GM21825 (cell line): ENCODE results near the gene TLCD4.

Experiments
- ATAC-seq: cut with Tn5 transposase; IDR thresholded peaks from one replicate; pipeline ENCODE4 v1.9.1; 2021; ENCODE audit warnings: mild to moderate bottlenecking, moderate library complexity; ENCODE audit not compliant: unreplicated experiment

The TLCD4 gene

GRCh38 chr1:95094923-95095322, 22.2 kb upstream of the TLCD4 start:
- ATAC-seq = no peak

GRCh38 chr1:95095833-95096217, 21.3 kb upstream of the TLCD4 start:
- peak; percentile 88 for ATAC-seq

- ATAC-seq = peak; percentile 16
These were observed 20.8 kb upstream of the TLCD4 start for GRCh38 chr1:95096218-95096841.

GRCh38 chr1:95097426-95097825, 19.7 kb upstream of the TLCD4 start:
- ATAC-seq = no peak

- no peak for ATAC-seq
These were observed 19.0 kb upstream of the TLCD4 start for GRCh38 chr1:95098196-95098595.

DNA sequence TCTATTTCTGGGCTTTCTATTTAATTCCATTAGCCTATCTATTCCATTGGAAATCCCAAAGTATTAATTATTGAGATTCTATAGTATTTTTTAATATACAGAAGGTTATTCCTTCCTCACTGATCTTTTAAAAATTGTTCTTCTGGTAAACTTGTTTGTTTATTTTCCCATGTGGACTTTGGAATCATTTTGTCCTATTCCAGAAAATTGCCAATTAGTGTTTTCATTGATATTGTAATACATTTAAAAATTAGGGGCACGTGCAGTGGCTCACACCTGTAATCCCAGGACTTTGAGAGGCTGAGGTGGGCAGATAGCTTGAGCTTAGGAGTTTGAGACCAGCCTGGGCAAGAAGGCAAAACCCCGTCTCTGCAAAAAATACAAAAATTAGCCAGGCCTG, 8.4 kb upstream of the TLCD4 start:
- no peak for ATAC-seq

GRCh38 chr1:95111014-95111413, 6.1 kb upstream of the TLCD4 start:
- no peak for ATAC-seq

DNA sequence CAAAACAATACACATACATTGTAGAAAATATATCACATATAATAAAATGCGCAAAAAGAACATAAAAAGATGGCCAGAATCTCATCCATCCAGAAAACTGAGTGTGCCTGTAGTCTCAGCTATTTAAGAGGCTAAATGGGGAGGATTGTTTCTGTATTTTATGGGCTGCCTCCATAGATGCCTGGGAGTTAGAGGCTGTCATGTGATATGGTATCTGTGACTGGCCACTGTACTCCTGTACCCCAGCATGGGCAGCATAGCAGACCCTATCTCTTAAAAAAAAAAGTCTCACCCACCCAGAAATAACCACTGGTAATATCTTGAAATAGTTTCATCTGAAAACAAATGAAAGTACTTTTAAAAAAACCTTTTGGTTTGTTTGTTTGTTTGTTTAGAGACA, 3.5 kb upstream of the TLCD4 start:
- no peak for ATAC-seq

DNA sequence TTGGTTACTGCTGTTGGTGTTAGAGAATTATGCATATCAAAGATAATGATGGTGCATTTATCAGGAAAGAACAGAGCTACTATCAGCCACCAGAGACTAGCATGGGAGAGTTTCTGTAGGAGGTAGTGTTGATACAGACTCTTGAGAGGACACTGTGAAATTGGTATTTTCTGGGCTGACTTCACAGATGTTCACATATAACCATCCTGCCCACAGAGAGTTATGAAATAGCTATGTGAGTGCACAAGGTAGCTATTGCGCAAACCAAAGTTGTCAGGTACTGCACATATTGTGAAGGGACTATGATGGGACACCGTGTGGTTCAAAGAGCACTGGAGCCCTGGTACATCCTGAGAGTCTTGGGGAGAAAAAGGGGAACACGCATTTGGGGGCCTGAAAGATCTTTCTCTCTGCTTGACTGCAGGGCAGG, 1.4 kb upstream of the TLCD4 start:
- ATAC-seq = no peak

GRCh38 chr1:95116580-95117206, 462 bp upstream of the TLCD4 start:
- peak; percentile 68 for ATAC-seq

DNA sequence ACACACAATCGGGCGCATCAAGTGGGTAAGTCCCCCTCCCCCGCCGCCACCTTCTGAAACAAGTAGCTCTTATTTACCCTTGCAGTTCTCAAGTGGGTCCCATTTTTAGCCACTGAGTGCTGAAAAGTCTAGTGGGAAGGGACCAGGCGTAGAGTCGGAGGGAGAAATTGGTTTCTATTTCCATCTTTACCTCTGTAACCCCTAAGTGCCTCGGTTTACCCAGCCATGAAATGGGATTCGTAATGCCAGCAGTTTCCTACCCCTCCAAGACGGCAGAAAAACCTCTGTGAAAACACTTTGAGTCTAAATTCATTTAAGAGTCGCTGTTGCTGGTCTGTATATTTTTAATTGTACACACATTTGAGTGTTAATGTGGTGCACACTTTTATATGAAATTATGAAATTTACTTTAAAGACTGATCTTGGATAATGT, 928 bp downstream of the TLCD4 start:
- no peak for ATAC-seq

DNA sequence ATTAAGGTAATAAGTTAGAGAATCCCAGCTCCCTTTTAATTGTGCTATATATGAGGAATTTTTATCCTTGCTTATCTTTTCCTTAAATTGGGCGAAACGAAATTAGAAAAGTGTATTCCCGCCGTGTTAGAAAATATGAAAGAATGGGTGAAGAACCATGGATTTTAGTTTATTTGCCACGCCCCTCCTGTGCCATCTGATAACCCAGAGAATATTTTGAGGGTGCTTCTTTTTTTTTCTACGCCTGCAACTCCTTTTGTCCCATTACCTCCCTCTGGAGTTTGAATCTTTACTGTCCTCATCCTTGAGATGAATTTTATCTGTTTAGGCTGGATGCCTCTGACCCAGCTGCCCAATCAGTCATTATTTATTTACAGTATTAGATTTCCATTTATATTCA, 1.6 kb downstream of the TLCD4 start:
- ATAC-seq = no peak

DNA sequence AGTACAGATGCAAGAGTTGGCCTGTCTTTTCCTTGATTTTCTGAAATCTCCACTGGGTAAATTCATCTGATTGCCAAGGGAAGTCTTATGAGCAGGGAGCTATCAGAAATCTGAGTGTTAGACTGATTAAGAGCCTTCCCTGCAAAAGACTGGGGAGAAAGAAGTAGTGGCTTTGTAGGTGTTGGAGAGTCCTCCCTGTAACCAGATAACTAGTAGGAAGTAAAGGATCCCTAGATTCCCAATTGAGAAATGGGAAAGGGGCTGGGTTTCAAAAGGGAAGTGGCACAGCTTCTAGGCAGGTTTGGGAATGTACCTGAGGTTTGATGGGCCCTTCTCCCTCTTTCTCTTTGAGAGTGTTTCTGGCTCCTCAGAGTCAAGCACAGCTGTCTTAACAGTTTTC, 2.1 kb downstream of the TLCD4 start:
- ATAC-seq = no peak

DNA sequence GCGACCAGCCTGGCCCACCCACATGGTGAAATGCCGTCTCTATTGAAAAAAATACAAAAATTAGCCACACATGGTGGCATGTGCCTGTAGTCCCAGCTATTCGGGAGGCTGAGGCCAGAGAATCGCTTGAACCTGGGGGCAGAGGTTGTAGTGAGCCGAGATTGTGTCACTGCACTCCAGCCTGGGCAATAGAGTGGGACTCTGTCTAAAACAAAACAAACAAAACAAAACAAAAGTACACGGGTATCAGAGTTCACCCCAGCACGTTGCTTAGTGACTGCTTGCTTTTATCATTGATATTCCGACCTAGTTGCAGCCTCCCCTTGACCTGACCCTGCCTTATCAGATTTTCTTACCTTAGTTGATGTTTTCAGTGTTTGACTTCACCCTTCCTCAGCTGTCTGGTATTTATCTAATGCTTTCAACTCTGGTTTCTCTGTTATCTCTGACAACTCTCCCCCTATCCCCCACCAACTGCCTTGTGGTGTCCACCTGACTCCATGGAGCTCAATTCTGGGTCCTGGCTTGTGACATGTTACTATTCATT, 5.1 kb downstream of the TLCD4 start:
- ATAC-seq = no peak

DNA sequence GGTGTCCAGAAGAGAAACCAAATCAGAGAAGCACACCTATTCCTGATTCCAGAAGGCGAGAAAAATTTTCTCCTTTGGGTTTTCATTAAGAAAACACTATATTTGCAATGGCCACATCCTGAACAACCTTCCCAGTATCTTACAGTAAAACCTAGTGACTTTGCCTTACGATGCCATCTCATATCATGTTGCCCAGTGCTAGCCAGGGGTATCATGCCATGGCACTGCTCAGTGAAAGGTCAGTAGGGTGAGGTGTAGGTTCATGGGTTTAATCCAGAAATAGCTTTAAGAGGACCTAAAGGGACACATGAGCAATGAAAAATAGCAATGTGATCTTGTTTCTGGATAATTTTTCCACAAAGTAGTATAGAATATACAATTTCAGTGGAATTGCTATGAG, 7.2 kb downstream of the TLCD4 start:
- ATAC-seq = no peak

DNA sequence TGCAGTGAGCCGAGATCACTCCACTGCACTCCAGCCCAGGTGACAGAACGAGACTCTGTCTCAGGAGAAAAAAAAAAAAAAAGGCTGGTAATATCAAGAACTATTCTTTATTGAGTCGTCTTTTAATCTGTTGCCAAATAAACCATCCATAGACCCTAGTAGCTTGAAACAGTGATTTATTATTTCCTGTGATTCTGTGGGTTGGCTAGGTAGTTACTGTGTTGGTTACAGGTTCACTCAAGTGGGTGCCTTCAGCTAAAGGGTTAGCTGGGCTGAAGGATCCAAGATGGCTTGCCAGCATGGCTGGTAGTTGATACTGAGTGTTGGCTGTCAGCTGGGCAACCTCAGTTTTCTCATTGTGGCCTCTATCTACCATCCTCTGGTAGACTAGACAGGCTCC, 9.2 kb downstream of the TLCD4 start:
- no peak for ATAC-seq

GRCh38 chr1:95126846-95127245, 9.7 kb downstream of the TLCD4 start:
- no peak for ATAC-seq

- no peak for ATAC-seq
These were observed 10.2 kb downstream of the TLCD4 start for GRCh38 chr1:95127380-95127779.

GRCh38 chr1:95132762-95133161, 15.6 kb downstream of the TLCD4 start:
- ATAC-seq = no peak

DNA sequence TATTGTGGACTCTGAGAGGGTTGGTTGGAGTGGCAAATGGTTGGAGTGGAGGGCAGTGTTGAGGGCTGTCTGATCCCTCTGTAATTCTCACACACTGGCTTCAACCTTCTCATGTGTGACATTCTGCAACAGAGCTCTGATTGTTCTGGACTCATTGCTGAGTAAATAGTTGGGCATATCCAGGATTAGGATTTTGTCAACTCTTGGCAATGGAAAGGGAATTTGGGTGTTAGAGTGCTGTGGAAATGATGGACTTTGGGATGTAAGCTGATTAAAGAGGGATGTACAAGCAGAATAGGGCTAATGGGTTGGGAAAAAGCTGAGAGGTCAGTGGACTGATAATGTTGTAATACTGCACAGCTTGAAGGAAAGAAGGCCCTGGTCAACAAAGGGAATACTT, 16.5 kb downstream of the TLCD4 start:
- no peak for ATAC-seq

DNA sequence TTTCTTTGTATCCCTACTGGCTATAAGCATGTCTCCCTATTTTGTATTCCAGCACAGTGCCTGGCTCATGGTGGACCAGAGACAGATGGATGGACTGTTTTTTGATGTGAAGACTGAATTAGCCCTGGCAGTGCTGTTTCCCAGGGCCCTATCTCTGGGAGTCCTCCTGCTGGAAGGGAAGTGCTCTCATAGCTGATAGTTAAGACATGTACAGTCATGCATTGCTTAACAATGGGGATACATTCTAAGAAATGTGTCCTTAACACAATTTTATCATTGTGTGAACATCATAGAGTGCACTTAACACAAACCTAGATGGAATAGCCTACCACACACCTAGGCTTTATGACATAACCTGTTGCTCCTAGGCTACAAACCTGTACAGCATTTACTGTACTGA, 21.1 kb downstream of the TLCD4 start:
- no peak for ATAC-seq

DNA sequence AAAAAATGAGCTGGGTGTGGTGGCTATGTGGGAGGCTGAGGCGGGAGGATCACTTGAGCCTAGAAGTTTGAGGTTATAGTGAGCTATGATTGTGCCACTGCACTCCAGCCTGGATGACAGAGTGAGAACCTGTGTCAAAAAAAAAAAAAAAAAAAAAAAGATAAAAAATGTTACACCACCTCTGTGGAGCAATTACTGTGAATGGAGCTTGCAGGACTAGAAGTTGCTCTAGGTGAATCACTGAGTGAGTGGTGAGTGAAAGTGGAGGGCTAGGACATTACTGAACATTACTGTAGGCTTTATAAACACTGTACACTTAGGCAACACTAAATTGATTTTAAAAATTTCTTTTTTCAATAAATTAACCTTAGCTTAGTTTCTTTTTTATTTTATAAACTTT, 21.9 kb downstream of the TLCD4 start:
- no peak for ATAC-seq

GRCh38 chr1:95140791-95141190, 23.6 kb downstream of the TLCD4 start:
- ATAC-seq = no peak
